IPS-NIHi7 (cell line): ENCODE data around the gene CACNA1F.

Experiments
- DNase-seq: peaks from one replicate; pipeline ENCODE4 v3.0.0; 2012; ENCODE audit warnings: mixed read lengths; ENCODE audit errors: extremely low spot score

CACNA1F gene

DNA sequence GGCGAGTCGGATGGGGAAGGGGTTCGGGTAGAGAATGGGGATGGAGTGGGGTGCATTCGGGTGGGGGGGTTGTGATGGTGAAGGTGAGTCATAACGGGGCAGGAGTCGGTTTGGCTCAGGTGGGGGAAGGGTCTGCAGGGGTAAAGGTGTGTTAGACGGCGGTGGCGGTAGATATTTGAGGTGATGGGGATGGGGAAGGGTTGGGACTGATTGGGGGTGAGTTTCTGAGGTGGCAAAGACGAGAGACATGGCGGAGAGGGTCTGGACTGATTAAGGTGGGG is 33.9 kb downstream of the CACNA1F start:
- no peak for DNase-seq

DNA sequence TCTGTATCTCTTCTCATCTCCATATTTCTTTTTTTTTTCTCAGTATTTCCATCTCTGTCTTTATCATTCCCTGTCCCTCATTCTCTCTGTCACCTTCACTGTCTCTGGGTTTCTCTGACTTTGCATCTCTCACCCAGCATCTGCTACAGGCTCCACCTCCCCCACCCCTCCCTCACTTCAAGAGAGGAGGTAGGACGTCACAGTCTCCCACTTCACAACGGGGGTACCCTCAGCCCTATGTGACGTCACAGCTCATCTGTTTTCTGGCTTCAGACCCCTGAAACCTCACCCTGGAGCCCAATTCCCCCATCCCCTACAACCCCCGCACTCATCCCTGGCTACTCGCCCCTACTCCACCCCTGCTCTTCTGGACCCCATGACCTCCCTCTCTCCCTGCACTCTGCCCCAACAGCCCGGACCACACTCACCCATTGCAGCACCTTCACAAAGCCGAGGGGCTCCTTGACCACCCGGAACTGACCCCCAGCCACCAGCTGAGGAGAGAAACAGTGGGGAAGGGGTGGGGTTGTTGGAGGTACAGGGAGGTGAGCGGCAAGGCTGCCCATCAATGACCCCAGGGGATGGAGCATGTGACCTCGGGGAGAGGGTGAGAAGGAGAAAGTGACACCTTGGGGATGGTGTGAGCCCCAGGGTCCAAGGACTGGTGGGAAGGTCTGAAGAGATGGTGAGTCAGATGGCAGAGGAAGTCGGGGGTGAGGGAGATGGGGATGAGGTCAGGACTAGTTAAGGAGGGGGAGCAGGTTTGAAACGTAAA is 34.4 kb downstream of the CACNA1F start:
- no peak for DNase-seq

DNA sequence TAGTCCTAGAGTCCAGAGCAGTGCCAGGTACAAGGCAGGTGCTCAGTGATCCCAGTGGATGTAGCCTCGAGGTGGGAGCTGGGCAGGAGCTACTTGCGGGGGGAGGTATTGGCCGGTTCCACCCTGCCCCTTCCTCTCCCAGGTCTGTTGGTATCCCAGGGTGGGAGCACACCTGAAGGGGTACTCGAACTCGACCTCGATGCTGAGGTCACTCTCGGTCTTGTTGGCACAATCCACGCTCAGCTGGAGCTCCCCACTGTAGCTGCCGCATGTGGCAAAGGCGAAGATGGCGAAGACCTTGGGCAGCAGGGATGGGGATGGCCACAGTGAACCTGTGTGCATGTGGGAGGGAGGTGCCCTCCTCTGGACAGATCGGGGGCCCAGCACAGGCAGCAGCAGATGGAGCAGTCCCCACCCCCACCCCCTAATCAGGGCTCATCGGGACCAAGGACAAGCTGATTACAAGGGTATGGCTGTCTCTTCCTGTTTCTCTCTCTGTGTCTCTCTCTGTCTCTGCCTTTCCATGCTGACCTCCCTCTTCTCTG is 35.5 kb downstream of the CACNA1F start:
- DNase-seq = no peak

DNA sequence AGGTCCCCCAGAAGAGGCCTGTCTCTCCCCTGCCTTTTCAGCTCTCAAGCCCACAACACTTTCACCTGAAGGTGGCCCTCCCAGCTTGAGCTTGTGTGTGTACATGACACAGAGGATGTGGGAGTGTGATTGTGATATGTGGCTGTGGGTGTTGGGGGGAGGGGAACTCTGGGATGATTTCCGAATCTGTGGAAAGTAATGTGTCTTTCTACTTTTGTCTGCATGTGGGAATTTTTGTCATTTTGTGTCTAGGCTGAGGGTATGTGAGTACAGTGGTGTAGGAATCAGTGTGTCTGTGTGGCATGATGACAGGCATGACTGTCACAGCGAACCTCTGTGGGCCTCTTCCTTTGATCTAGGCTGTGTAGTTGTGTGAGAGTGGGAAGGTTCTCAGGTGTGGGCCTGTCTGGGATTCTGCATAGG is 39.6 kb downstream of the CACNA1F start:
- no peak for DNase-seq

DNA sequence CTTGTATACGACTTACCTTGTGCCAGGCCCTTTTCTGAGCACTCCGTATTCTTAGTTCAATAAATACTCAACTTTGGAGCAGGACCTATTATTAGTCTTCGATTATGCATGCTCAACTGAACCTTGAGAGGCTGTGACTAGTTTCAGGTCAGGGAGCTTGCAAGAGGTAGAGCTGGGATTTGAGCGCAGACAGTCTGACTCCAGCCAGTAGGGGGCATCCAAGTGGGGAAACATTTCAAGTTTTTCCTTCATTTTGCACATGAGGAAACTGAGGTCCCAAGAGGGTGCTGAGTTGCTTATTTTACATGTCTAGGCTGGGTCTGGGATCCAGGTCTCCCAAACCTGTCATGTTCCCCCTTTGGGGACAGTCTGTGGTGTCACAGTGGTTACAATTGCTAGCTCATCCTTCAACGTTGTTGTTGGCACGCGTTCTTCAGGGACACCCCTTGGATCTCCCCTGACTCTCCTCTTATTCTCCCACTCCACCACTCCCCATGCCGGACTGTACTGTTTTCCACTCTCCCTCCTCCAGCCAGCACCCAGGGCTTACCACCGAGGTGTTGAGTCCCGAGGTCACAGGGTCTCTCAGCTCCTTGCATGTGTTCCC is 40.3 kb downstream of the CACNA1F start:
- no peak for DNase-seq

DNA sequence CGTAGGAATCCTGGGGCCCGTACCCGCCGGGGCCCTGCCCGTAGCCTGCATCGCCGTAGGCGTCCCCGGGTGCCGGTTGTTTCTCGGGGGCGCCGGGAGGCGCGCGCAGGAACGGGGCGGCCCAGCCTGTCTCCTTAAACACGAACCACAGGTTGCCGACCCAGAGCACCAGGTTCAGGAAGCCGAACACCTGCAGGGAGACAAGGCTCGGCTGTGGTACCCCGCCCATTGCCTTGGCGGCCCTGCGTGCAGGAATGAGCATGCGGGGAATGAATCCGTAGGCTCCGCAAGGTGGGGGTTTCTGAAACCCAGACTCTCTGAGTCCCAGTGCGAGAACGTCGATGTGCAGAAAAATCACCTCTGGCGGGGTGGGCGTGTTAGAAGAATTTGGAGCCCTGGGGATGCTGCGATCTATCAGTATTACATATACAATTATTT is 41.5 kb downstream of the CACNA1F start:
- DNase-seq = no peak

DNA sequence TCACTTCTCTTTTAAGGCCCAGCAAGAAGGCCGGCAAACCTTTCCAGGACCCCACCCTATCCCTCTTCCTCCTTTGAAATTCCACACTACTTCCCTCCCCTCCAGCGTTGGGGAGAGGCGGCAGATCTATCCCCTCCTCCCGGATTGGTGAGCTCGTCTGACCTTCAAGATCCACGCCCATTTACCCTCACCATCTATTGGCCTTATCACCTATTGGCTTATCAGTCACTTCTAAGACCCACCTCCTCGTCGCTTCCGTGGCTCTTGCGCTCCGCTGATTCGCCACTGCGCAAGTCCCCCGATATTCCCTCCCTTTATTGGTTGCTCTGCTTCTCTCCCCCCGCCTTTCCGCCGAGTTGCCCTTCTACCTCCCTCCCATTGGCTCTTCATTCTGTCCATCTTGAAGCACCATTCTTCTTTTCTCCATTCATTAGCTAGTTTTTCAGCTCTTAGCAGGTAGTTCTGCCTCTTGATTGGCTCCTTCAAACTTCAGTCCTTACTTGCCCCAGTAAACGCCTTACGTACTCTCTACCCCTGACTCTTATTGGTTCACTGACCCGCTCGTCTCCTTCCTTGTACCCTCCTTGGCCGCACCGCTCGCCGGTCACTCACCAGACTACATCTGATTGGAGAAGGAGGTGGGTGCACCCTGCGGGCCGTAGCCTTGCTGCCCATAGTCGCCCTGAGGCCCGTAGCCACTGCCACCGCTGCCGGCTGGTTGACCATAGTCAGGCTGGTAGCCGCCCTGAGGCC is 42.1 kb downstream of the CACNA1F start:
- DNase-seq = peak; percentile 76

DNA sequence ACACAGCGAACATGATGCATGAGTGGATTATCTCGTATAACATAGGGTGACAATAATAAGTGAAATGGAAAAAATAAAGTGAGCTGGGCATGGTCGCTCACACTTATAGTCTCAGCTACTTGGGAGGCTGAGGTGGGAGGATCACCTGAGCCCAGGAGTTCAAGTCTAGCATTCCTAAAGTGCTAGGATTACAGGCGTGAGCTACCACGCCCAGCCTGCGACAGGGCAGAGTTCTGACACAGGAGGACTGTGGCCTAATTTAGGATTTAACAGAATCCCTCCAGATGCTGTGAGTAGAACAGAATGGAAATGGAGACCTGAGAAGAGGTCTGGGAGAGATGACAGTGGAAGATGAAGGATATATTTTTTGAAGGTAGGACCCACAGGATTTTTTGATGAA is 43.5 kb downstream of the CACNA1F start:
- DNase-seq = no peak

DNA sequence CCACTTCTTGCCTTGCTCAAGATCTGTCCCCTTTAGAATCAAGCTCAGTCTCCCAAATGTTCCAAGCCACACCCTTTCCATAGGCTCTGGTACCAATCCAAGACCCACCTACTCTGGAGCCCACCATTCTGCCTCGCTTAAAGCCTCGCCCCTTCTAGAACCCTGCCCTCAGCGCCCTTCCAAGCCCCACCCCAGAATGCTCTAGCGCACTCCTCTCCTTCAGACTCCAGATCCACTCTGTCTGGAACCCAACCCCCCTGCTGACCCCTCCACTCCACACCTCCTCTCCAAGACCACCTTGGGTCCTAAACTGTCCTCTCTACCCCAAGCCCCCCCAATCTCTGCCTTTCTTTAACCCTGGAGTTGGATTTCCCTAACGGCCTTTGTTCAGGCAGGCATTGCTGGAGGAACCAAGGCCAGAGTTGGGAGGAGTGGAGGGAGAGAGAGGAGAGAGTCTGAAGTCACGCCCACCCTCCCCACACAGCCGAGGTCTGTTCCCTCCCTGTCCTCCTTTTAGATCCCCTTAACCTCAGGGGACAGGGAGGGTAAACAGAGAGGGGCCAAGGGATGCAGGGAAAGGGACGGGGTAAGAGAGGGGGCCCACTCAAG is 44.6 kb downstream of the CACNA1F start:
- no peak for DNase-seq

DNA sequence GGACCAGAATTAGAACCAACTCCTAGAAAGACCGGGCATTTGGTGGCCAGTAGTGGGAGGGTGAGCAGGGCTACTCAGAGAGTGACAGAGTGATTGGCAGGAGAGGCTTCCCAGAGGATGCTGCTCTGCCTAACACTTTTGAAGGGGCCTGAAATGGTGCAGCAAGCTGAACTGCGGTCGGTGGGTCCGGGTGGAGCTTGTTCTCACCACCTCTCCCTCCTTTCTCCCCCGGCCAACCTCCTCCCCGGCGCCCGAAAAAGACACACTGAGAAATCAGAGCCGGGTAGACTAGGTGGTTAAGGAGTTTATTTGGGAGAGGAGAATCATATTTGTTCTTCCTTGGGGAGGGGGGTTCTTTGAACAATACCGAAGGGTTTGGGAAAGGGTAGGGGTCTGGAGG is 45.6 kb downstream of the CACNA1F start:
- no peak for DNase-seq

DNA sequence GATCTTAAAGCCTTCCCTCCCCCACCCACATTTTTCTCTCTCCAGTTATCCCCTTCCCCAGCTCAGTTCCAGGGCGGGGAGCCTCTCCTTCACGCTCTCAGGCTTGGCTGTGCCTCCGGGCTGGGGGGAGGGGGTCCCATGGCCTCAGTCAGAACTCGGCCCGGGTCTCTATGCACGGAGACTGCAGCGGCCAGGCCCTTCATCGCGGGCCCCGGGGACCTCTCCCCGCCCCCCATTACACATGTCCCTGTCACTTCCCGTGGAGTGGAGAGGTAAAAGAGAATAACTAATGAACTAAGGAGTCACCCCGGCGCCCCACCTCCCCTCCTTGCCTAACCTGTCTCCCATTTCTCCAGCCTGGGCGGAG is 46.1 kb downstream of the CACNA1F start:
- DNase-seq = no peak

DNA sequence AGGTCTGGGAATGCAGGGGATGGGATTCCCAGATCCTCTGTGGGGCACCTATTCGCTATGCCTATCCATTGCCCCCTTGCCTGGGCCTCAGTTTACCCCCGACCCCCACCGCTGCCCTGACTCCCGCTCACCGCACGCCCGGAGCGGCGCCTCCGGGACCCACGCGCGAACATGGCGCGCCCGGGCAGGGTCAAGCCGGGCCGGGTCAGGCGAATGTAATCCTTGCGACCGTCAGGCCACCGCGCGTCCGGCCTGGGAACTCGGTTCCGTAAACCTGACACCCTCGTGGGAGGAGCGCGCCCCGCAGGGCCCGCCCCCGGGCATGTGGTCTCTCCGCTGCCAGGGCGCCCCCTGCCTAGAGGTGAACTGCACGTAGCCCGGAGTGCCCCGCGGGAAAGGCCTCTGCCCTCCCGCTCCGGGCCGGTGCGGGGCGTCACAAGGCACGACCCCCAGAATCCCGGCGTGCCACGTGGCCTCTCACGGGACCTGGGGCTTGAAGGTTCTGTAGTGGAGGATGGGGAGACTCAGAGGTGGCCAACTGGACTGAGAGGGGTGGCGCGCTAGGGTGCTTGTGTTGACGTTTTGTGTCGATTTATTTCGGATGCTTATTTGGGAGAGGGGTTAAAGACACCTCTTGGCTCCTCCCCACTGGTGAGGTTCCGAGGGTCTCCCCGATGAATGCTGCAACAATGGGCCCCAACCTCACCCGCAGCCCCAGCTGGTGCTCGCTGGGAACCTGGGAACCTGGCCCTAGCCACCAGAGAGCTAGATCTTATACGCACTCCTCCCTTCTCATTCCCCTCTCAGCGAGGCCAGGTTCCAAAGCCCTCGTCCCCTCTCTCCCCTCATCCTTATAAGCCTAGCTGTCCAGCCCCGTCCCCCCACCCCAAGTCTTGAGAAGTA is 46.8 kb downstream of the CACNA1F start, which contains the start of gene PRICKLE3:
Gene PRICKLE3 (minus strand): TSS at position 249 of the 903 bp plus-strand sequence. CDS start 76 bp downstream, at position 173.
- no peak for DNase-seq

DNA sequence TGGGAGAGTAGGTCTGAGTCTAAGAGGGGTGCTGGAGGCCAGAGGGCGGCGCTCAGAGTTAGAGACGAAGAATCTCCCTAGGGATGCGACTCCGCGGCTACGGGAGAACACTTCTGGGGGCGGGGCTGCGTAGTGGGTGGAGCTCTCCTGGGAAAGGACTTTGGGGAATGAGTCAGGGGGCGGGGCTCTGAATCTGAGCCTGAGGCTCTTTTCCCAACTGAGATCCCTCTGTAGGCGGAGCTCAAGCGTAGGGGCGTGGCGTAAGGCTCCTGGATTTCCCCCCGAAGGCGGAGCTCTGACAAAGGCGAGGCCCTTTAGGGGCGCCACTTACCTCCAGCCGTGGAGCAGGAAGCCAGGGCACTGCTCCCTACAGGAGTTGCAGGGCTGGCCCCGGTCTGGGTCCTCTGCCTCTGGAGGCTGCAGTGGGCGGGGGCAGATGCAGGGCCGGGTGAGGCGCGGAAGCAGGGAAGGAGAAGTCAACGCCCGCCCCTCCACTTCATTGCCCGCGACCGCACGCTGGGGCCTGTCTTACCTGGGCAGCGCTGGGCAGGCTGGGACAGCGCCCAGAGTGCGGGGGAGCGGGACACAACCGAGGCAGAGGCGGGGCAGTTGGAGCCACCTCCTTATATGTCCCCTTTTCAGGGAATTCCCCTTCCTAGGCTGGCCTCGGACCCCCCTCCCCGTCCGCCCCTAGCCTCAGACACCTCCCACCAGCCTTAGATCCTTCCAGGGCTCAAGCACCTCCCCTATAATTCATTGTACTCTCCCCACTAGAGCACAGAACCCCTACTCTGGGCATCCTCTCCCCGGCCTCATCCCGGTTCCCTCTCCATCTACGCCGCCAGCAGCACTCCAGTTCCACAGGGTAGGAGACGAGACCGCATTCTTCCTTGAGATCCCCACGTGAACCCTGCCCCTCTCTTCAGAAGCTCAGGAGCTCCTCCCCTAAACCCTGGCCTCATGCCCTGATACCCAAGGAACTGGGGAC is 48.6 kb downstream of the CACNA1F start:
- DNase-seq = peak; percentile 78

DNA sequence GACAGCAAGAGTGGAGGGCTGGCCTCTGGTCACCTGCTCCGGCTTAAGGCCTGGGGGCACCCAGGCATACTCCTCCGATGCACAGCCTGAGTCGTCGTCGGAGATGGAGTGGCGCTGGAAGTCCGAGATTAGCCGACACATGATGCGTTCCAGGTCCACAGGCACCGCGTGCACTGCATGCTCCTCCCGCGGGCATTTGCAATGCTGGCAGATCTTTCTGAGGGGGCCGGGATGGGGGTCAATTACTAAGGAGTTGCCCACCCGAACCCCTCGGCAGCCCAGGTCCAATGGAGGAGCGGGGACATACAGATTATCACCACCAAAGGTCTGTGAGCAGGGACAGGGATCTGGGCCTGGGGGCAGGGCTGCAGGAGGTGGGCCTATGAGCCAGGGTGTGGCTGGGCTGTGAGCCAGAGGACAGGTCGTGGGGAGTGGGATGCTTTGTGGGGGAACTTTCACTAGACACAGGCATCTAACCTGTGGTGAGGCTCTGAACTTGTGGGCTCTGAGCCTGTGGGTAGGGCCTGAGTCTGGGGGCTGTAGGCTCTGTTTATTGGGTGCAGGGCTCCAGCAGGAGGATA is 49.3 kb downstream of the CACNA1F start:
- no peak for DNase-seq

DNA sequence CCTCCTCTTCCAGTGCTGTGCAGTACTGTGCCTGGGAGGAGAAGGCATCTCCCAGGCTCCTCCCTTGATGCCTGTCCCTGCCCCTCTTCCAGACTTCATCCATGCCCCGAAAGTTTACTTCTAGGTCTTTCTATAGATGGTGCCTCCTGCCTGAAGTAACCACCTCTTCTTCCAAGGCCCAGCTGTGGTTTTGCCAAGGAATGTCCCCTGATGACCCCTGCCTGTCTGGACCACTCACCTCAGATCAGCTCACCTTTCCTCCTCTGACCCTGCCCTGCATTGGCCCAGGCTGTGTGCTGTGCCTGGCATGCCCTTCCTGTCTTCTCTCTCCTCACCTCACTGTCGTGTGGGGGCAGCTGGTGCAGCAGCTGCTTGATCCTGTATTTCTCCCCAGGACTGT is 53.8 kb downstream of the CACNA1F start:
- no peak for DNase-seq

DNA sequence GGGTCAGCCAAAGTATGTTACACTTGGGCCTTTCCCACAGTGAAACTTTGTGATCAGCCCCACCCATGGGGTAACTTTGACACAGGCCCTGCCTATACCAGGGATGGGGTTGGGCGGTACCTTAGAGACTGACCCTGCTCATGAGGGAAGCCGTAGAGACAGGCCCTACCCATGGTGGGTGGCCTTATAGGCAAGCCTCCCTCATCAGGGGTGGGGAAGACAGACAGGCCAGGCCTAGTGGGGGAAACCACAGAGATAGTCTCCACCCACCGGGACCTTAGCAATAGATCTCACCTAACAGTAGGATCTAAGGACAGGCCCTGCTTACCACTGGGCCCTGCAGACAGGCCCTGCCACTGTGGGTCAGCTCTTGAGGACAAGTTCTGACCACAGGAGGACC is 54.6 kb downstream of the CACNA1F start:
- DNase-seq = no peak

DNA sequence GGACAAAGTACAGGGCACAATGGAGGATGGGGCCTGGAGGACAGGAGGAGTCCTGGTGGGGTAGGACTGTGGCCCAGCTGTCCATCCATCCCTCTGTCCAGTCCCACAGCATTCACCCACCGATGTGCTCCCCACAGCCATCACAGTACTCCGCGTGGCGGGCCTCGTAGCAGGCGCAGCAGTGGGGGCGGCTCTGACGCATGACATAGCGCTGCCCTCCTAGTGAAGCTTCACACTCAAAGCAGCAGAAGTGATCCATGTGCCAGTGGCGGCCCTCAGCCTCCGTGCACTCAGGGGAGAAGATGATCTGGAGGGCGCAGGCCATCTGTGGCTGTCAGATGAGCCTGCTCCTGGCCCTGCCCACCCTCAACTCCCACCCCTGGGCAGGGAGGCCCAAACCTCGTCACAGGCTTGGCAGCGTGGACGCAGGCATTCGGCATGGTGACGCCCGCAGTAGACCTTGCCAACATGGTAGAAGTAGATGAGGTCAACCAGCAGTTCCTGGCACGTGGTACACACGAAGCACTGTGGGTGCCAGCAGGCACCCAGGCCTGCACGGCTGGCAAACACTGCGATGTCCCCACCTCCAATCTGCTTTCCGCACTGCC is 55.2 kb downstream of the CACNA1F start:
- no peak for DNase-seq

DNA sequence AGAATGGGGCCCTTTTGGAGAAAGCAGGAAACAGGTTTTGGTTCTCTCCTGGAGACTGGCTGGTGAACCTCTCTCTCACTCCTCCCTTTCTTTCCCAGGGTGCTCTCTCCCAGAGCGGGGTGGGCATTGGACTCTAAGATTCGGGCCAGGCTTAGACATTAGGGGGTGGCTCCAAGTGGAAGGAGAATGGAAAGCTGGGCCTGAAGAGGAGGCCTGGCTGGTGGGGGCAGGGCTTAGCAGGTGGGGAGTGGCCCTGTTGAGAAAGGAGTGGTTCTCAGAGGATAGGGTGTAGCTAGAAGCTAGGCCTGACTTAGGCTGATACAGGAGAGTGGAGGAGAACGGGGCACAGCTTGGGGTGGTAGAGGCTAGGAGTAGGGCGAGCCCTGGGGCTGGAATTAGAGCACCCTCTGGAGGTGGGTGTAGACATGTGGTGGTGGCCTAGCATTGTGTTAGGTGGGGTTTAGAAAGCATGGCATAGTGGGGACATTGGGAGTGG is 55.8 kb downstream of the CACNA1F start:
- no peak for DNase-seq
